ENCODE measurements around the gene FALEC.
A peak's percentile ranks its signal among the peaks of the same experiment; 100 is the strongest.

Gene FALEC

GRCh38 chr1:150548324-150548631 is 32.7 kb downstream of the FALEC start:
- DNase-seq, result no peak

- peak; percentile 42 for DNase-seq
These were observed 33.3 kb downstream of the FALEC start, which contains the start of gene ADAMTSL4 for GRCh38 chr1:150548632-150549495. Gene ADAMTSL4, plus strand, starts transcription at chr1:150549408. Its CDS starts 2,881 bp downstream, at chr1:150552289.

- no peak for DNase-seq
These were observed 34.1 kb downstream of the FALEC start for GRCh38 chr1:150549496-150550221.

- no peak for DNase-seq
These were observed 34.9 kb downstream of the FALEC start for GRCh38 chr1:150550222-150551050.

GRCh38 chr1:150551051-150551783 is 35.7 kb downstream of the FALEC start:
- DNase-seq, result no peak

- no peak for DNase-seq
These were observed 36.2 kb downstream of the FALEC start for GRCh38 chr1:150551784-150552127.

GRCh38 chr1:150552128-150552910 is 36.8 kb downstream of the FALEC start:
- peak; percentile 87 for DNase-seq

GRCh38 chr1:150552911-150553289 is 37.3 kb downstream of the FALEC start:
- no peak for DNase-seq

GRCh38 chr1:150553392-150554085 is 38.0 kb downstream of the FALEC start:
- DNase-seq, result no peak

- DNase-seq, result no peak
These were observed 38.5 kb downstream of the FALEC start for GRCh38 chr1:150554086-150554452.

GRCh38 chr1:150555198-150555970 is 39.8 kb downstream of the FALEC start:
- DNase-seq, result no peak

- no peak for DNase-seq
These were observed 40.7 kb downstream of the FALEC start for GRCh38 chr1:150555971-150556865.

GRCh38 chr1:150557065-150557600 is 41.6 kb downstream of the FALEC start:
- no peak for DNase-seq

GRCh38 chr1:150557813-150558212 is 42.3 kb downstream of the FALEC start:
- no peak for DNase-seq

- no peak for DNase-seq
These were observed 42.8 kb downstream of the FALEC start for GRCh38 chr1:150558303-150558704.

GRCh38 chr1:150558761-150559655 is 43.5 kb downstream of the FALEC start:
- no peak for DNase-seq

- no peak for DNase-seq
These were observed 44.1 kb downstream of the FALEC start for GRCh38 chr1:150559656-150560010.

GRCh38 chr1:150560011-150560438 is 44.5 kb downstream of the FALEC start:
- DNase-seq, result peak; percentile 44
